GM12801 (cell line): Measurements from ENCODE around the gene FZD2.

Experiments used
- TF ChIP-seq, protein P1 (sequence below): IDR thresholded peaks from one replicate; pipeline ENCODE4 v1.5.1; 2011; ENCODE audit warnings: control low read depth; ENCODE audit not compliant: insufficient read length; ENCODE audit errors: extremely low read depth

FZD2 gene

DNA sequence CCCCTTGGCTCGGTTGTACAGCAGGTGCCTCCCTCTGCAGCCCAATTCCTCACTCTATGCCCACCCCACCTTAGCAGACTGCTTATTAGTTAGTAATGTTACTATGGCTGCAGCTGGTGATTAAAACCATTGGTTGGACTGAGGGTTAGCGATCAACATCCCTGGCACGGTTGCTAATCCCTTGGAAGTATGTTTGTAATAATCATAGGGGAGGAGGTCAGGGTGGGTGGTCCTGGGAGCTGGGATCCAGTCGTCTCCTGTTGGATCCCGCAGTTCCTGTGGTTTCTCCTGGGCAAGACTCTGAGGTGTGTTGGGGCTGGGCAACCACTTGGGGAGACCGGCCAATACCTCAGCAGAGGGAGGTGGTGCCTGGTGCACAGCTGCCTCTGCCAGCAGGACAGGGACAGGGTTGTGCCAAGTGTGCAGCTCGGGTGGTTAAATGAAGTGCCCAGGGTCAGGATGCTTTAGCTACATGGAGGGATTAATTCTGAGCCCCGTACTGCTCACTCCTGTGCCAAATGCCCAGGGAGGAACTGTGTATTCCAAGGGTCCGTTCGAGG is 38.0 kb downstream of the FZD2 start:
- TF ChIP-seq, protein P1, sequence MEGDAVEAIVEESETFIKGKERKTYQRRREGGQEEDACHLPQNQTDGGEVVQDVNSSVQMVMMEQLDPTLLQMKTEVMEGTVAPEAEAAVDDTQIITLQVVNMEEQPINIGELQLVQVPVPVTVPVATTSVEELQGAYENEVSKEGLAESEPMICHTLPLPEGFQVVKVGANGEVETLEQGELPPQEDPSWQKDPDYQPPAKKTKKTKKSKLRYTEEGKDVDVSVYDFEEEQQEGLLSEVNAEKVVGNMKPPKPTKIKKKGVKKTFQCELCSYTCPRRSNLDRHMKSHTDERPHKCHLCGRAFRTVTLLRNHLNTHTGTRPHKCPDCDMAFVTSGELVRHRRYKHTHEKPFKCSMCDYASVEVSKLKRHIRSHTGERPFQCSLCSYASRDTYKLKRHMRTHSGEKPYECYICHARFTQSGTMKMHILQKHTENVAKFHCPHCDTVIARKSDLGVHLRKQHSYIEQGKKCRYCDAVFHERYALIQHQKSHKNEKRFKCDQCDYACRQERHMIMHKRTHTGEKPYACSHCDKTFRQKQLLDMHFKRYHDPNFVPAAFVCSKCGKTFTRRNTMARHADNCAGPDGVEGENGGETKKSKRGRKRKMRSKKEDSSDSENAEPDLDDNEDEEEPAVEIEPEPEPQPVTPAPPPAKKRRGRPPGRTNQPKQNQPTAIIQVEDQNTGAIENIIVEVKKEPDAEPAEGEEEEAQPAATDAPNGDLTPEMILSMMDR, result no peak

DNA sequence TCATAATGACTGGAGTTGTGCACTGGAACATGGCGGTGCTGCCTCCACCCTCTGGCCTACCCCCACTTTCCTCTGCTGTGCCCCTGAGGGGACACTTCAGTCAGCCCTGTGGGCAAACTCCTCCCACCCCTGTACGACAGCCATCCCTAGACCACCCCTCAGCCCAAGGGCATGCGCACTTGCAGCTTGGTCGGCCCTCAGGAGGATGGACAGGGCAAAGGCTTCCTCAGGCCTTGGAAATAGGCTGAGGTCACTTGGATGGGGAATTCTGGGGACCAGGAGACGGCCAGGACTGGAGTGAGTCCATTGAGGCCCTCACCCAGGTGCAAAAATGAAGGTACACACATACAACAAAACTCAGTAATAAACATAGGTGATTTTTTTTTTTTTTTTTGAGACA is 41.0 kb downstream of the FZD2 start:
- TF ChIP-seq, protein P1, result no peak

DNA sequence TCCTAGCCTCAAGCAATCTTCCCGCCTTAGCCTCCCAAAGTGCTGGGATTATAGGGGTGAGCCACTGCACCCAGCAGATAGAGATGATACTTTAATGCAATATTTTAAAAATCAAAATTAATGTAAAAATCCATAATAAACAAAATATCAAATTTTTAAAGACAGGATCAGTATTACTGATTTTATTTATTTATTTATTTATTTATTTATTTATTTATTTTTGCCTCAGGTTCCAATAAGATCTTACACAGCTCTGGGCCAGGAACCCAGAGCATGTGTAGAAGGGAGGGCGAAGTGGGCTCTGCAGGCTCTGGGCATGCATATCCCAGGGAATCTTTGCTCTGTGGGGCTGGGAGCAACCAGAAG is 41.6 kb downstream of the FZD2 start:
- TF ChIP-seq, protein P1, result no peak

DNA sequence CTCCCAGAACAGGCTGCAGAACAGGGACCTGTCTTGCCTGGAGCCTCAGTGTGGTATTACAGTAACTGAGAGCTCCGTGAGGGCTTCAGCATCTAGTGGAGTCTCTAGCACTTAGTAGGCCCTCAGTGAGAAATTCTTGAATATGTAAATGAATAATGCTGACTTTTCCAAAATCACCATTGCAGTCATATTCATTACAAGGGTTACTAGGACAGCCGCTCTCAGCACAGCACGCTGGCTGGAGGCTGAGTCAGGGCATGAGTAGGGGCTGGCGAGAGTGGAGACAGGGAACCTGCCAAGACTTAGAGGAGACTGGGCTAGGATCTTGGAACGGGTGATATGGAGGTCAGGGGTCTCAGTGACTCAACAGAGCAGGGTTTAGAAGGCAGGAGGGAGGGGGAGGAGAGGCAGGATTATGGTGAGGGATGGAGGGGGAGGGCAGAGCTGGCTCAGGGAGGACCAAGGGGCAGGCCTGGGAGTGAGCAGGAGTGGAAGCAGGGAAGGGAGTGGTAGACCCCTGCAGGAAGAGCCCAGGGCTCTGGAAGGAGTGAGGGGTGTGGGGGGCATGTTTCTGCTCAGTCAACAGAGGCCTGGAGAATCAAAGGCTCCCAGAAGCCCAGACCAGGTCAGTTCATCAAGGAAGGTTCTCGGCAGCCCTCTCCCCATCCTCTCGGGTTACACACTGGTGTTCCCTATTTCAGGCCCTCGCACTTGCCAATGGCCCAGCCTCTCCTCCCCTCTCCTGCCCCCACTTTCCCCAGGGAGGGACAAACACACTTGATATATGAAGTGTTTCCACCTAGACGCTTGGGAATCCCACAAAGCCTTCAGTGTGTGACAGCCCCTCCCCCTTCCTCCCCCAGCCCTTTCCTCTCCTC is 42.3 kb downstream of the FZD2 start:
- TF ChIP-seq, protein P1, result no peak

DNA sequence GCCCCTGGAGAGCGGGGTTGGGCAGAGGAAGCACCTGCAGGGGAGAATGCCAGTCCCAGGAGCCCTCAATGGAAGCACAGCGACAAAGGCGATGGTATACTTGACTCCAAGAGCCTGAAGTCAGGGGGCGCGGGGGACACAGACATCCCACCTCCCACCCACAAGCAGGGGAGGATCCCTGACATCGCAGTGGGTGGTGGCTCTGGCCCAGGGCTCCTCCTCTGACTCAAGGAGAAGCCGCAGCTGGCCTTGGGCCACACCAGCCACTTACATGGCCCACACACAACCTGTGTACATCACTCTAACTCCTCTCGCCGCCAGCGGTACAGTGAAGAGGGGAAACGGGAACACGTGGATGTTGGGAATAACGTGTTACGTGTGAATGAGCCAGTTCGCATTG is 44.3 kb downstream of the FZD2 start:
- TF ChIP-seq, protein P1, result no peak

DNA sequence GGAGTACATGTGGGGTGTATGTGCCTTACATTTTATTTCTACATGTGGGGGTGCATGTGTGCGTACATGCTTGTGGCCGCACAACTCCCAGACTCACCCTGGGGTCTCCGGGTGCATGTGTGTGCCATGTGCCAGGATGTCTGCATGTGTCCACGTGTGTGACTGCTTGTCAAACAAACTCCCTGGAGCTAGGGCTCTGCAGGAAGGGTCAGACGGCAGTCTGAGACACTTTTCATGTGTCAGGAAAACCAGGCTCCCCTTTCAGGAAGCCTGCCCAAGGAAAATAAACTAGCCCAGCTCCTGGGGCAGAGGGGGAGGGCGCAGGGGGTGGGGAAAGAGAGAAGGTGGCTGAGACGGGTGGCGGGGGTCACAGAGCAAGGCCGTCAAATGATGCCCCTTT is 44.7 kb downstream of the FZD2 start:
- TF ChIP-seq, protein P1, result no peak

DNA sequence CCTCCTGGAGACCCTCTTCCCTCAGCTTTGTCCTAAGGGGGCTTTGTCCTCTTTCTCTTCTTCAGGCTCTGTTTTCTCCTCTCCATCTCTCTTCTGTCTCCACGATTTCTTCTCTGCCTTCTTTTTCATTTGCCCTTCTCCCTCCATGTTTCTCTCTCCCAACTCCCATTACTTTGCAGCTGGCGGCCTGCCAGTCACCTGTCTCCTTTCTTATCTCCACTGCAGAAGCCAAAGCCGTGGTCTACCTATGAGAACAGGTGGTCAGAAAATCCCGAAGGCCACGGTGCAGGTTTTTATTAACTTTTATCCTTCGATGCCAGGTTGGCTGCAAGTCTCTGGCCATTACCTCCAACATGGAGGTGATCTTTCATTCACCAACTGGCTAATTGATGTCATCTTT is 45.1 kb downstream of the FZD2 start:
- TF ChIP-seq, protein P1, result no peak
